DND-41 (cell line): ENCODE results near the gene SFXN5.

ENCODE experiments used
- ATAC-seq: fragments of 200-7000 bp; cut with Tn5 transposase; 3 replicates; pipeline ENCODE4 v1.9.1; 2021; ENCODE audit warnings: low read depth; ENCODE audit not compliant: insufficient read depth
- DNase-seq: peaks from one replicate; pipeline ENCODE4 v3.0.0-alpha.2; 2020
- H2AFZ ChIP-seq: 2 replicates; pipeline ENCODE4 v1.6.0; 2012; ENCODE audit warnings: low read depth, low read length
- H3K27ac ChIP-seq: 2 replicates; pipeline ENCODE4 v1.5.1; 2012; ENCODE audit warnings: low read length, inconsistent platforms
- H3K27me3 ChIP-seq: fragments of 200-600 bp; sonication (generic); 2 replicates; pipeline ENCODE4 v1.6.0; 2012; ENCODE audit warnings: low read length, mild to moderate bottlenecking, inconsistent platforms; ENCODE audit not compliant: insufficient read depth, poor library complexity
- H3K36me3 ChIP-seq: 2 replicates; pipeline ENCODE4 v1.5.1; 2012; ENCODE audit warnings: low read length, inconsistent platforms; ENCODE audit not compliant: insufficient read depth
- H3K4me1 ChIP-seq: 2 replicates; pipeline ENCODE4 v1.5.1; 2012; ENCODE audit warnings: mild to moderate bottlenecking, low read length; ENCODE audit not compliant: insufficient read depth
- H3K4me2 ChIP-seq: 2 replicates; pipeline ENCODE4 v1.6.0; 2012; ENCODE audit warnings: mild to moderate bottlenecking, moderate library complexity, low read length, inconsistent platforms; ENCODE audit not compliant: insufficient read depth
- H3K4me3 ChIP-seq, 2 experiments: fragments of 200-600 bp in 1 of 2; shearing (Covaris generic) in 1 of 2; 2 replicates each; pipeline ENCODE4 v1.5.1; 2012 to 2016; ENCODE audit warnings: inconsistent platforms in 2 of 2, low read length in 2 of 2, mild to moderate bottlenecking in 2 of 2, low read depth in 1 of 2, moderate library complexity in 1 of 2
- H3K79me2 ChIP-seq: 2 replicates; pipeline ENCODE4 v1.6.0; 2012; ENCODE audit warnings: low read length, inconsistent platforms; ENCODE audit not compliant: insufficient read depth
- H3K9ac ChIP-seq: 2 replicates; pipeline ENCODE4 v1.6.0; 2012; ENCODE audit warnings: low read depth, mild to moderate bottlenecking, inconsistent platforms, low read length, moderate library complexity
- H3K9me3 ChIP-seq: 2 replicates; pipeline ENCODE4 v1.5.1; 2012; ENCODE audit warnings: low read length, moderate library complexity, mild to moderate bottlenecking, inconsistent platforms; ENCODE audit not compliant: insufficient read depth, severe bottlenecking
- H4K20me1 ChIP-seq: 2 replicates; pipeline ENCODE4 v1.6.0; 2012; ENCODE audit warnings: low read length; ENCODE audit not compliant: insufficient read depth
- CTCF ChIP-seq: IDR thresholded peaks from 2 replicates; pipeline ENCODE4 v1.5.1; 2012; ENCODE audit warnings: borderline replicate concordance, low read length, moderate library complexity, mild to moderate bottlenecking; ENCODE audit not compliant: poor library complexity, severe bottlenecking; ENCODE audit errors: extremely low read depth
- EZH2 ChIP-seq: IDR thresholded peaks from 3 replicates; pipeline ENCODE4 v1.6.1; 2012; ENCODE audit warnings: borderline replicate concordance, low read depth, mild to moderate bottlenecking, moderate library complexity, low read length, inconsistent platforms; ENCODE audit not compliant: severe bottlenecking

The SFXN5 gene

GRCh38 chr2:73043276-73043675 lies 28.2 kb downstream of the SFXN5 start:
- Histone ChIP-seq H3K79me2 (no peaks in the 10 kb centered on the region), H4K20me1 (no peaks in the 10 kb centered on the region), H3K9me3 (no peaks in the 10 kb centered on the region), H3K4me2 (no peak overlapping the region), H3K4me3 (no peak overlapping the region), H3K27ac (no peak overlapping the region), H3K4me1 (no peaks in the 10 kb centered on the region), H3K36me3 (no peaks in the 10 kb centered on the region), H2AFZ (no peak overlapping the region), H3K27me3 (no peaks in the 10 kb centered on the region), H3K9ac (no peak overlapping the region)
- no peak for TF ChIP-seq EZH2
- TF ChIP-seq CTCF = no peak
- DNase-seq = no peak
- ATAC-seq = no peak

GRCh38 chr2:73037947-73038585 lies 33.4 kb downstream of the SFXN5 start:
- Histone ChIP-seq H3K27ac (no peak overlapping the region), H3K79me2 (no peaks in the 10 kb centered on the region), H3K4me3 (no peak overlapping the region), H2AFZ (no peak overlapping the region), H3K9me3 (no peaks in the 10 kb centered on the region), H3K9ac (no peak overlapping the region), H3K27me3 (no peaks in the 10 kb centered on the region), H4K20me1 (peaks cover 3% of the 10 kb centered on the region; the same call in 1 of the 2 replicates), H3K4me1 (no peaks in the 10 kb centered on the region), H3K4me2 (no peak overlapping the region), H3K36me3 (no peaks in the 10 kb centered on the region)
- TF ChIP-seq CTCF = no peak
- TF ChIP-seq EZH2 = no peak
- ATAC-seq (no peak), DNase-seq (no peak)

- Histone ChIP-seq H2AFZ (no peak overlapping the region), H3K4me3 (no peak overlapping the region), H3K4me1 (no peaks in the 10 kb centered on the region), H3K27ac (no peak overlapping the region), H3K36me3 (no peaks in the 10 kb centered on the region), H3K27me3 (no peaks in the 10 kb centered on the region), H3K4me2 (no peak overlapping the region), H4K20me1 (peaks cover 3% of the 10 kb centered on the region; the same call in 1 of the 2 replicates), H3K9ac (no peak overlapping the region), H3K79me2 (no peaks in the 10 kb centered on the region), H3K9me3 (no peaks in the 10 kb centered on the region)
- ATAC-seq = 0 out of 3 replicates have a peak, but pooled peaks have one; percentile 35
- TF ChIP-seq CTCF (no peak), EZH2 (no peak)
- DNase-seq = no peak
These were observed 34.7 kb downstream of the SFXN5 start for GRCh38 chr2:73036766-73037165.
